ENCODE results near the gene RTN4RL1. TPM values are rescaled to one million over a fixed set of nuclear protein-coding genes. Genes with fewer than 3 reads are reported as not detected.

RTN4RL1 gene
- polyA plus RNA-seq, 3 donors = 1.1 to 1.7 (median 1.3) TPM

DNA sequence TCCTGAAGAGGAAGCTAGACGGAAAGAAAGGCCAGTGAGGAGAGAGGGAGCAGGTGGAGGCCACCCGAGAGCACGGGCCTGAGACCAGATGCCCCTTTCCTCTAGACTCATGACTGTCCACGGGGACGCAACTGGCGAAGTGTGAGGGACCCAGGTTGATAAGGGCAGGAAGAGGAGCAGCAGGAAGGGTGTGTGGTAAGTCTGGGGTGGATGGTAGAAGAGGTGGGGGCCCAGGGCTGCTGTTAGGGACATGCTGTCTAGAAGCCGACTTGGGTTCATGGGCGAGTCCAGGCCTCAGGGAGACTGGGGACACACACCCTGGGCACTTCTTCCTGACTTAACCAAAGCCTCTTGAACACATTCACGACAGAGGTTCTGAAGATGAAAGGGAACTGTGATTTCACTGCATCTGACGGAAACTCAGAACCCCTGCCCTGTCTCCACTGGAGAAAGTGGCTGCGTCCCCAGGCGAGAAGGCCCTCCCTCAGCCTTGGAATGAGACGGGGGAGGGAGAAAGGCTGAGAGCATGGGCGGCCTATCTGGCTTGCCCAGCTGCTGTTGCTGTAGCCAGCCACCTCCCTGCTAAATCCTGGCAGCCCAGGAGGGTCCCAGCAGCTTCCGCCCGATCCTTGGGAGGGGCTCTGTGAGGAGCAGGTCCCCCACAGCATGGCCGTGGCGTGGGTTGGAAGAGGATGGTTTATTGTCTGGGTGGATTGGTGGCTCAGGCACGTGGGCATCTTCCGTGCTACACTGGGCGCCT lies 35.7 kb upstream of the RTN4RL1 start:
- DNase-seq (ENCODE audit: extremely low read depth in 1 of 11, low read depth in 9 of 11, low spot score in 4 of 11) = no peak

DNA sequence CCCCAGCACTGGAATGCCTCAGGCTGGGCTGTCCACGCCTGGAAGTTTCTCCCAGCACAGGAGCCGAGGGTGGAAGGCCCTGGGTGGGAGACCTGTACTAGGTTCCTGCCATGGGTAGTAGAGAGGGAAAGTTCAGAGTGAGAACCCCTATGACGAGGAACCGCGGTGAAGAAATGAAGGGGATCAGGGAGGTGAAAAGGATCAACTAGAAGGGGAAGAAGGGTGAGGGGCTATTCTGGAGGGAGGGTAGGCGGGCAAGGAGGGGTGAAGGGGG lies 35.2 kb upstream of the RTN4RL1 start:
- no peak for DNase-seq (ENCODE audit: extremely low read depth in 1 of 11, low read depth in 9 of 11, low spot score in 4 of 11)

DNA sequence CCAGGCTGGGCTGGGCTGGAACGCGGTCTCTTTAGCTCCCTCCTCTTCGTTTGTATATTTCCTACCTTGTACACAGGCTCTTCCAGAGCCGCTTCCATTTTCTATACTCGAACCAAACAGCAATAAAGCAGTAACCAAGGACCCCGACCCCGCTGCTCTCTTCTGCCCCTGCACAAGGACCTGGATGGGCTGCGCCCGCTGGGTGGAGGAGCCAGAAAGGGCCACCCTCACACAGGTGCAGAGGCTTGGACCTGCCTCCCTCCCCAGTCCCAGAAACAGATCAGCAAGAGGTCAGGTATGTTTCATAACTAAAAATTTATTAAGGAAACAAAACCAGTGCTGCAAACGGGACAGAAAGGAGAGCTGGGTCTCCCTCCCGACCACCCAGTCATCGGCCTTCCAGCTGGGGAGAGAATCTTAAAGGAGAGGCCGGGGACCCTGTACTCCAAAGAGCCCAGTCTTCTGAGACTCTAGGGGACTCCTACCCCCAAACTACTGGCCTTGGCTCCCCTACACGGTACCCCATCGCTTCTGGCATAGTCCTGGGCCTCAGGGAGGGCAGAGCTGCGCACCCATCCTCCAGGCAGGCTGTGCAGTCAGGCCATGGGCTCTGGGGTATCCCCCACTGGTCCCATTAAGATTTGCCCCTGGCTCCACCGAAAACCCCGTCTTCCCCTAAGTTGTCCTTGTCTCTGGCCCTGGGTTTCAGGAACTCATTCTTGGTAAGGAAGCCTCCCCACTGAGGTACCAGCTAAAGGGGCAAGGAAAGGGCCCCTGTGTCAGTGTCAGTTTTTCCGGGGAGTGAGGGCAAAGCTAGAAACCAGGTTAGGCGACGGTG lies 34.6 kb upstream of the RTN4RL1 start:
- DNase-seq (ENCODE audit: extremely low read depth in 1 of 11, low read depth in 9 of 11, low spot score in 4 of 11) = no peak

DNA sequence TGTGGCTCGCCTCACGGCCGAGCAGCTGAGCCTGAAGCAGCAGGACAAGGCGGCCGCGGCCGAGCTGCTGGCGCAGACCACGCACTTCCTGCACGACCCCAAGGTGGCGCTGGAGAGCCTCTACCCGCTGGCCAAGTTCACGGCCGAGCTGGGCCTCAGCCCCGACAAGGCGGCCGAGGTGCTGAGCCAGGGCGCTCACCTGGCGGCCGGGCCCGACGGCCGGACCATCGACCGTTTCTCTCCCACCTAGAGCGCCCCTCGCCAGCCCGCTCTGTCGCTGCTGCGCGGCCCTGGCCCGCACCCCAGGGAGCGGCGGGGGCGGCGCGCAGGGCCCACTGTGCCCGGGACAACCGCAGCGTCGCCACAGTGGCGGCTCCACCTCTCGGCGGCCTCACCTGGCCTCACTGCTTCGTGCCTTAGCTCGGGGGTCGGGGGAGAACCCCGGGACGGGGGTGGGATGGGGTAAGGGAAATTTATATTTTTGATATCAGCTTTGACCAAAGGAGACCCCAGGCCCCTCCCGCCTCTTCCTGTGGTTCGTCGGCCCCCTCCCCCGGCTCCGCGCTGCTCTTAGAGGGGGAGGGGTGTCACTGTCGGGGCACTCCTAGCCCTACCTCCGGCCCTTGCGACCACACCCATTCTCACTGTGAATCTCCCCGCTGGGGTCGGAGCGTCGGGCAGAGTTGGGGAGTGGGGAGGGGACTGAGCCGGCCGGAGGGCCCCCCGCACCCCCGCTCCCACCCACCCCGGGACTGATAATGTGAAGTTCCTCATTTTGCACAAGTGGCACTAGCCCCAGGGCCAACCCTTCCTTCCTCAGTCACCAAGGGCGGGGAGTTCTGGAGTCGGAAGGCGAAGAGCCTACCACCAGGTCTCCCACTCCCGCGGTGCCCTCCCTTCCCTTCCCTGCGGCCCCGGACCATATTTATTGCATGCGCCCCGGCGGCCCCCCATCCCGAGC lies 33.7 kb upstream of the RTN4RL1 start:
- DNase-seq (ENCODE audit: extremely low read depth in 1 of 11, low read depth in 9 of 11, low spot score in 4 of 11) = no peak

DNA sequence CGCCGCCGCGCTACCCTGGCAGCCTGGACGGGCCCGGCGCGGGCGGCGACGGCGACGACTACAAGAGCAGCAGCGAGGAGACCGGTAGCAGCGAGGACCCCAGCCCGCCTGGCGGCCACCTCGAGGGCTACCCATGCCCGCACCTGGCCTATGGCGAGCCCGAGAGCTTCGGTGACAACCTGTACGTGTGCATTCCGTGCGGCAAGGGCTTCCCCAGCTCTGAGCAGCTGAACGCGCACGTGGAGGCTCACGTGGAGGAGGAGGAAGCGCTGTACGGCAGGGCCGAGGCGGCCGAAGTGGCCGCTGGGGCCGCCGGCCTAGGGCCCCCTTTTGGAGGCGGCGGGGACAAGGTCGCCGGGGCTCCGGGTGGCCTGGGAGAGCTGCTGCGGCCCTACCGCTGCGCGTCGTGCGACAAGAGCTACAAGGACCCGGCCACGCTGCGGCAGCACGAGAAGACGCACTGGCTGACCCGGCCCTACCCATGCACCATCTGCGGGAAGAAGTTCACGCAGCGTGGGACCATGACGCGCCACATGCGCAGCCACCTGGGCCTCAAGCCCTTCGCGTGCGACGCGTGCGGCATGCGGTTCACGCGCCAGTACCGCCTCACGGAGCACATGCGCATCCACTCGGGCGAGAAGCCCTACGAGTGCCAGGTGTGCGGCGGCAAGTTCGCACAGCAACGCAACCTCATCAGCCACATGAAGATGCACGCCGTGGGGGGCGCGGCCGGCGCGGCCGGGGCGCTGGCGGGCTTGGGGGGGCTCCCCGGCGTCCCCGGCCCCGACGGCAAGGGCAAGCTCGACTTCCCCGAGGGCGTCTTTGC lies 32.8 kb upstream of the RTN4RL1 start:
- DNase-seq (ENCODE audit: extremely low read depth in 1 of 11, low read depth in 9 of 11, low spot score in 4 of 11) = no peak

DNA sequence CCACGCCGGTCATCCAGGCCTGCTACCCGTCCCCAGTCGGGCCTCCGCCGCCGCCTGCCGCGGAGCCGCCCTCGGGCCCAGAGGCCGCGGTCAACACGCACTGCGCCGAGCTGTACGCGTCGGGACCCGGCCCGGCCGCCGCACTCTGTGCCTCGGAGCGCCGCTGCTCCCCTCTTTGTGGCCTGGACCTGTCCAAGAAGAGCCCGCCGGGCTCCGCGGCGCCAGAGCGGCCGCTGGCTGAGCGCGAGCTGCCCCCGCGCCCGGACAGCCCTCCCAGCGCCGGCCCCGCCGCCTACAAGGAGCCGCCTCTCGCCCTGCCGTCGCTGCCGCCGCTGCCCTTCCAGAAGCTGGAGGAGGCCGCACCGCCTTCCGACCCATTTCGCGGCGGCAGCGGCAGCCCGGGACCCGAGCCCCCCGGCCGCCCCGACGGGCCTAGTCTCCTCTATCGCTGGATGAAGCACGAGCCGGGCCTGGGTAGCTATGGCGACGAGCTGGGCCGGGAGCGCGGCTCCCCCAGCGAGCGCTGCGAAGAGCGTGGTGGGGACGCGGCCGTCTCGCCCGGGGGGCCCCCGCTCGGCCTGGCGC lies 32.1 kb upstream of the RTN4RL1 start:
- no peak for DNase-seq (ENCODE audit: extremely low read depth in 1 of 11, low read depth in 9 of 11, low spot score in 4 of 11)

DNA sequence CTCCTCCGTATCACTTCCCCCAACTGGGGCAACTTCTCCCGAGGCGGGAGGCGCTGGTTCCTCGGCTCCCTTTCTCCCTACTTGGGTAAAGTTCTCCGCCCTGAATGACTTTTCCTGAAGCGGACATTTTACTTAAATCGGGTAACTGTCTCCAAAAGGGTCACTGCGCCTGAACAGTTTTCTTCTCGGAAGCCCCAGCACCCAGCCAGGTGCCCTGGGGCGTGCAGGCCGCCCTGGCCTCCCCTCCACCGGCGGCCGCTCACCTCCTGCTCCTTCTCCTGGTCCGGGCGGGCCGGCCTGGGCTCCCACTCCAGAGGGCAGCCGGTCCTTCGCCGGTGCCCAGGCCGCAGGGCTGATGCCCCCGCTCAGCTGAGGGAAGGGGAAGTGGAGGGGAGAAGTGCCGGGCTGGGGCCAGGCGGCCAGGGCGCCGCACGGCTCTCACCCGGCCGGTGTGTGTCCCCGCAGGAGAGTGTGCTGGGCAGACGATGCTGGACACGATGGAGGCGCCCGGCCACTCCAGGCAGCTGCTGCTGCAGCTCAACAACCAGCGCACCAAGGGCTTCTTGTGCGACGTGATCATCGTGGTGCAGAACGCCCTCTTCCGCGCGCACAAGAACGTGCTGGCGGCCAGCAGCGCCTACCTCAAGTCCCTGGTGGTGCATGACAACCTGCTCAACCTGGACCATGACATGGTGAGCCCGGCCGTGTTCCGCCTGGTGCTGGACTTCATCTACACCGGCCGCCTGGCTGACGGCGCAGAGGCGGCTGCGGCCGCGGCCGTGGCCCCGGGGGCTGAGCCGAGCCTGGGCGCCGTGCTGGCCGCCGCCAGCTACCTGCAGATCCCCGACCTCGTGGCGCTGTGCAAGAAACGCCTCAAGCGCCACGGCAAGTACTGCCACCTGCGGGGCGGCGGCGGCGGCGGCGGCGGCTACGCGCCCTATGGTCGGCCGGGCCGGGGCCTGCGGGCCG lies 31.4 kb upstream of the RTN4RL1 start:
- no peak for DNase-seq (ENCODE audit: extremely low read depth in 1 of 11, low read depth in 9 of 11, low spot score in 4 of 11)

DNA sequence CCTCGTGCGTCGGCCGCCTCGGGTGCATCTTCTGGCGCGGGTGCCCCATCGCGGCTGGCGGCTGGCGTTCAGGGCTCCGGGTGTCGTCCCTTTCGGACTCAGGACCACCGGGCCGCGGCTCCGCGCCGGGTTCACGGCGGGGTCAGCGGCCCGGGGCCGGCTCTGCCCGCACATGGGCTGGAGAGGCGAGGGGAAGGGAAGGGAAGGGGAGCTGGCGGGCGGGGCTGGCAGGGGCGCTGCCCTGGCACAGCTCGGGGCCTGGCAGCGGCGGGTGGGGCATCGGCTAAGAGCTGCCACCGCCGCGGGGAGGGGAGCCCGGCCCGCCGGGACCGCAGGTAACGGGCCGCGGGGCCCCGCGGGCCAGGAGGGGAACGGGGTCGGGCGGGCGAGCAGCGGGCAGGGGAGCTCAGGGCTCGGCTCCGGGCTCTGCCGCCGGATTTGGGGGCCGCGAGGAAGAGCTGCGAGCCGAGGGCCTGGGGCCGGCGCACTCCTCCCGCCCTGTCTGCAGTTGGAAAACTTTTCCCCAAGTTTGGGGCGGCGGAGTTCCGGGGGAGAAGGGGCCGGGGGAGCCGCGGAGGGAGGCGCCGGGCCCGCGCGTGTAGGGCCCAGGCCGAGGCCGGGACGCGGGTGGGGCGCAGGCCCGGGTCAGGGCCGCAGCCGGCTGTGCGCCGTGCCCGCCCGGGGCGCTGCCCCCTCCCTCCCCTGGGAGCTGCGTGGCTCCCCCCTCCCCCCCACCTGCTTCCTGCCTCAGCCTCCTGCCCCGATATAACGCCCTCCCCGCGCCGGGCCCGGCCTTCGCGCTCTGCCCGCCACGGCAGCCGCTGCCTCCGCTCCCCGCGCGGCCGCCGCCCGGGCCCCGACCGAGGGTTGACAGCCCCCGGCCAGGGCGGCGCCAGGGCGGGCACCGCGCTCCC lies 30.4 kb upstream of the RTN4RL1 start:
- no peak for DNase-seq (ENCODE audit: extremely low read depth in 1 of 11, low read depth in 9 of 11, low spot score in 4 of 11)

DNA sequence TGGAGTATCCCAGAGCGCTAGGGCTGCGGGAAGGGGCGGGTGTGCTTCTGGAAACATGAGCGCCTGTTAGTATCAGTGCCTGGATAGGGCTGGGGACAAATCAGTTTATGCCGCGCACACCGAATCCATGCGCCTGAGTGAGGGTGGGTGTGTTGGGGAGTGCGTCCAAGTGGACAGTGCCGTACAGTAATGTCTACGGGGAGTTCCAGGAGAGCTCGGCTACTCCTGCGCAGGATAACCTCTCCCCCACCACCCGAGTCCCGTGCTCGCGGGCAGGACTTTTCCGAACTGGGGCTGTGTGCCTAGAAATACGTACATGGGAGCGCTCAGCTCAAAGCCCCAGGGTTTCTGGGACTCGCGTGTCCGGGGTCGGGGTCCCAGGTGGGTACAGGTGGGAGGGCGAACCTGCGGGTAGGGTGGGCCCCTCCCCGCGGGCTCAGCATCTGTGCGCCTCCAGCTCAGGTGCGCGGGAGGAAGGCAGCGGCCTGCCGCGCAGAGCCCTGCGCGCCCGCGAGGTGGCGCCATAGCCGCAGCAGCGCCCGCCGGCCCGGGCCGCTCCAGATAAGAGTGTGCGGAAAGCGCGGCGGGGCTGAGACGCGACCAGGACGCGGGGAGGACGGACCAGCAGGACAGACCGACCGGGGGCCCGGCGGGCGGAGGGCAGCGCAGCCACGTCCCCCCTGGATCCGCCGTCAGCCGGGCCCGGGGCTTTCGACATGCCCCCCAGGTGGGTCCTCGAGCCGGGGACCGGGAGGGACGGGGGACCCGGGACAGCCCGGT lies 29.6 kb upstream of the RTN4RL1 start, which contains the start of gene HIC1:
TSS of gene HIC1 (plus strand) at position 592 of the 780 bp plus-strand sequence. CDS start 1,588 bp downstream, outside the sequence.
- DNase-seq (ENCODE audit: extremely low read depth in 1 of 11, low read depth in 9 of 11, low spot score in 4 of 11) = no peak

DNA sequence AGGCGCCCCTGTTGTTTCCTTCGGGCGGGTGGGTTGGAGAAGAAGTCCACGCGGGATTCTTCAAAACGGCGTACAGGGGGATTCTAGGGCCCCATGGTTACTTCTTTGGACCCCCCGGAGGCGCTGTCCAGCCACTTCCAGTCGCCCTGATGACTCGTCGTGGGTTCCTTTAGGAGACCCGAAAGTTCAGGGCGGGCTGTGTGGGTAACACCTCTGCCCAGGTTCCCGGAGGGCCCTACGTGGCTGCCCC lies 29.1 kb upstream of the RTN4RL1 start:
- no peak for DNase-seq (ENCODE audit: extremely low read depth in 1 of 11, low read depth in 9 of 11, low spot score in 4 of 11)

DNA sequence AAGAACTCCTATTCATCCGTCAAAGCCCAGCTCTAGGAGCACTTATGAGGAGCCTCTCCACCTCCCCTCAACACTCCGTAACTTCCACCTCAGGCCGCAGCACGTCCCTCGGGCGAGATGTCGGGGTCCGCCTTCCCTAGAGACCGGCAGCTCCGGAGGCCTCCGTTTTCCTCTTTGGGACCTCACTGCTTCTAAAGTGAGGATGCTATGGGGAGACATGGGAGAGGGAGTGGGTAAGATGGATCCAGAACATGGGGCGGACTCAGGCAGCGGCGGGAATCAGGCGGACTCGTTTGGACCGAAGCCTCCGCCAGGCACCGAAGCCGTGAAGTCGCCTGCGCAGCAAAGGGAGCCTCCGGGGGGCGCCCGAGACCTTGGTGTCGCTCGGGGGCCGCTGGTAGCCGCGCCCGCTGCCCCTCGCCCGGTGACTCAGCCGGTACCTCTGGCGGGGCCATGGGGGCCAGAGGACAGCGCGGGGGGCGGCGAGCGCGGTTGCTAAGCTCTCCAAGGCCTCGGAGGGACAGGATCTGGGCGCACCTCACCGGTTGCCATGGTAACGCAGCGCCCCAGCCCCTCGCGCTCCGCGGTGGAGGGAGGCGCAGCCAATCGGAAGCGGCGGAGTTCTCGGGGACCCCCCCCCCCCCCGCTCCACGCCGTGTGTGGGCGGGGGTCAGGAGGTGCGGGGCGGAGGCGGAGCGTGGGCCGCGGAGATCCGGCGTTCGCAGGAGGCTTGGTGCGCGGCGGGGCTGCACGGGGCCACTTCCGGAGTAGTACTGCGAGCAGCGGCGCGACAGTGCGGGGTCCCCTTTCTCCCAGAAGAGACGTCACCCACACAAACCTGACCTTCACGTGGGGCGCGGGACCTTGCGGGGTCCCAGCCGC lies 28.5 kb upstream of the RTN4RL1 start:
- DNase-seq (ENCODE audit: extremely low read depth in 1 of 11, low read depth in 9 of 11, low spot score in 4 of 11) = no peak

DNA sequence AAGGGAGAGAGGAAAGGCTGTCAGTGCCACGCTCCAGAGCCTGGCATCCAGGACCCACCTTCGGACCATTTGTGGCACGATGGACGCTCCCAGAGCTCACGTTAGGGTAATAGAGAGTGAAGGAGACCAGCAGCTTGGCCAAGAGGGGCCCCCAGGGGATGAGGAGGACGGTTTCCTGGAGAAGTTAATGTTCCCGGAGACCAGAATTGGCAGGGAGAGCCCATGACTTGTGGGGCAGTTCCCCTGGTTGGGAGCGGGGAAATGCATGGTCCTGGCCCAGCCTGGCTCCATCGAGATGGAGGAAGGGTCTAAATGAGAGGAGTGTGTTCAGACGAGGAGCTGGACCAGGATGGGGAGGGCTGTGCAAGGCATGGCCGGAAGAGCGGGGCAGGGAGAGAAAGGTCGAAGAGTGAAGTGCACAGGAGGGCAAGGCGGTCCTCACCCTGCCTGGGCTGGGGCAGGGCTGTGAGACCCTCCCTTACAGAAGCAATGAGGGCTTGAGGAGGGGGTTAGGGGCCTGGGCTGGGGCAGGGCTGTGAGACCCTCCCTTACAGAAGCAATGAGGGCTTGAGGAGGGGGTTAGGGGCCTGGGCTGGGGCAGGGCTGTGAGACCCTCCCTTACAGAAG lies 26.9 kb upstream of the RTN4RL1 start:
- DNase-seq (ENCODE audit: extremely low read depth in 1 of 11, low read depth in 9 of 11, low spot score in 4 of 11) = no peak

DNA sequence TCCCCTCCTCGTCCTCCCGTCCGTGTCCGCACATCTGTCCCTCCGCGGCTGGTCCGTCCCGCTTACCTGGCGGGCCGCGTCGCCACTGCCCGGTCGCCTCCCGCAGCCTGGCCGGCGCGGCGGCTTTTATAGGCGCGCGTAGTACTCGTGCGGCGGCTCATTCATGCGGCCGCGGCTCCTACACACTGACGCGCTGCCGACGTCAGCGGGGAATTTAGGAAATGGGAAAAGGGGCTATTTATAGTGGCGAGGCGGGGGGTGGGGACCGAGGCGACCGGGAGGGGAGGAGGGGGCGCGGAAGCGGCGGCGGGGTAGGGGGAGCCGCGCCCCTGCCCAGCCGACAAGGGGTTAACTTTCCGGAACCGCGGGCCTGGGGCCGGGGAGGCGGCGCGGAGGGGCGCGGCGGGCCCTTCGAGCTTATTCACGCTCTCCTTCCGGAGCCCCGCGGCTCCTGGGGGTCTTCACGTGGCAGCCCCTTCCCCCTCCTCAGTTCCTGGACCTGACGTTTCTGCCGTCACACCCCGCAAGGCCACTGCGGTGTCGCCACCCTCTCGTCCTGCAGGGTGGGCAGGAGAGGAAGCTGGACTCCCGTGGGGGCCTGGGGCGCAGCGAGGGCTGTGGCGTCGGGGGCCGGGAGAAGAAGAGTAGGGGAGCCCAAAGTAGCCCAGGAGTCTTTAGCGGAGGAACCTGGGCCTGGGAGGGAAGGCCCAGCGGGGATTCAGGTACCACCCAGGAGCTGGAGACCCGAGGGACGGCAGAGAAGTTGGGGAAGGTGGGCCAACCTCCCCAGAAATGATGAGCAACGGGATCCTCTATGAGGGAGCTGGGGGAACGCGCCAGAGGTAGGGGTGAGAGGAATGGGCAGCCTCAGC lies 26.2 kb upstream of the RTN4RL1 start:
- DNase-seq (ENCODE audit: extremely low read depth in 1 of 11, low read depth in 9 of 11, low spot score in 4 of 11) = no peak
